NCI-H2107 (cell line): ENCODE measurements around the gene AZIN2.
"Not testable (repeated sequence)": the region's sequence is repeated elsewhere in the genome, so short reads cannot be mapped to it uniquely, and the experiment has no call there.

Experiments
- DNase-seq: peaks from one replicate; lab custom pipeline; 2025; lab: John Stamatoyannopoulos, UW

AZIN2 gene

GRCh38 chr1:33127001-33127823, 46.3 kb downstream of the AZIN2 start:
- DNase-seq, result peak; percentile 99

- DNase-seq, result no peak
These were observed 47.8 kb downstream of the AZIN2 start for GRCh38 chr1:33128781-33129180.

- no peak for DNase-seq
These were observed 49.3 kb downstream of the AZIN2 start for GRCh38 chr1:33130297-33130696.

GRCh38 chr1:33131191-33131590, 50.2 kb downstream of the AZIN2 start:
- DNase-seq, result no peak

- DNase-seq, result no peak
These were observed 51.6 kb downstream of the AZIN2 start for GRCh38 chr1:33132549-33132948.

- DNase-seq, result no peak
These were observed 52.6 kb downstream of the AZIN2 start for GRCh38 chr1:33133478-33134105.

GRCh38 chr1:33136041-33136440, 55.1 kb downstream of the AZIN2 start:
- not testable (repeated sequence) for DNase-seq

GRCh38 chr1:33137800-33138199, 56.8 kb downstream of the AZIN2 start:
- DNase-seq, result no peak

GRCh38 chr1:33140153-33141149, 59.5 kb downstream of the AZIN2 start:
- DNase-seq, result peak; percentile 40

GRCh38 chr1:33141216-33141615, 60.3 kb downstream of the AZIN2 start:
- no peak for DNase-seq

- DNase-seq, result no peak
These were observed 60.8 kb downstream of the AZIN2 start for GRCh38 chr1:33141781-33142180.

- DNase-seq, result no peak
These were observed 61.6 kb downstream of the AZIN2 start for GRCh38 chr1:33142483-33143064.

GRCh38 chr1:33143176-33143575, 62.2 kb downstream of the AZIN2 start:
- no peak for DNase-seq

- DNase-seq, result no peak
These were observed 62.7 kb downstream of the AZIN2 start for GRCh38 chr1:33143698-33144097.

- DNase-seq, result no peak
These were observed 65.0 kb downstream of the AZIN2 start for GRCh38 chr1:33146003-33146402.

GRCh38 chr1:33147275-33147996, 66.5 kb downstream of the AZIN2 start:
- no peak for DNase-seq

GRCh38 chr1:33147997-33148314, 67.0 kb downstream of the AZIN2 start:
- DNase-seq, result no peak

GRCh38 chr1:33148615-33149014, 67.7 kb downstream of the AZIN2 start:
- no peak for DNase-seq

GRCh38 chr1:33149453-33150190, 68.7 kb downstream of the AZIN2 start:
- no peak for DNase-seq

GRCh38 chr1:33150522-33150921, 69.6 kb downstream of the AZIN2 start:
- no peak for DNase-seq

- DNase-seq, result no peak
These were observed 70.2 kb downstream of the AZIN2 start for GRCh38 chr1:33151116-33151515.
